ENCODE measurements around the gene BMP7. TPM values are rescaled to one million over a fixed set of nuclear protein-coding genes. Genes with fewer than 3 reads are reported as not detected.

Gene BMP7
- polyA plus RNA-seq, 3 donors: 73.3 to 102 (median 94.0) TPM

- no peak for DNase-seq (ENCODE audit: extremely low read depth in 1 of 11, low read depth in 9 of 11, low spot score in 4 of 11)
Observed at GRCh38 chr20:57188576-57189079, 77.8 kb downstream of the BMP7 start.

- no peak for DNase-seq (ENCODE audit: extremely low read depth in 1 of 11, low read depth in 9 of 11, low spot score in 4 of 11)
Observed at GRCh38 chr20:57188056-57188455, 78.4 kb downstream of the BMP7 start.

GRCh38 chr20:57187068-57187634, 79.3 kb downstream of the BMP7 start:
- DNase-seq (ENCODE audit: extremely low read depth in 1 of 11, low read depth in 9 of 11, low spot score in 4 of 11): no peak

- DNase-seq (ENCODE audit: extremely low read depth in 1 of 11, low read depth in 9 of 11, low spot score in 4 of 11): no peak
Observed at GRCh38 chr20:57186192-57186591, 80.2 kb downstream of the BMP7 start.

GRCh38 chr20:57185188-57185743, 81.2 kb downstream of the BMP7 start:
- DNase-seq (ENCODE audit: extremely low read depth in 1 of 11, low read depth in 9 of 11, low spot score in 4 of 11): no peak

- DNase-seq (ENCODE audit: extremely low read depth in 1 of 11, low read depth in 9 of 11, low spot score in 4 of 11): no peak
Observed at GRCh38 chr20:57183457-57184009, 82.9 kb downstream of the BMP7 start.

GRCh38 chr20:57181639-57182038, 84.8 kb downstream of the BMP7 start:
- no peak for DNase-seq (ENCODE audit: extremely low read depth in 1 of 11, low read depth in 9 of 11, low spot score in 4 of 11)

GRCh38 chr20:57180954-57181353, 85.5 kb downstream of the BMP7 start:
- no peak for DNase-seq (ENCODE audit: extremely low read depth in 1 of 11, low read depth in 9 of 11, low spot score in 4 of 11)

GRCh38 chr20:57180387-57180786, 86.1 kb downstream of the BMP7 start:
- no peak for DNase-seq (ENCODE audit: extremely low read depth in 1 of 11, low read depth in 9 of 11, low spot score in 4 of 11)

- no peak for DNase-seq (ENCODE audit: extremely low read depth in 1 of 11, low read depth in 9 of 11, low spot score in 4 of 11)
Observed at GRCh38 chr20:57179265-57179664, 87.2 kb downstream of the BMP7 start.

GRCh38 chr20:57178582-57179111, 87.8 kb downstream of the BMP7 start:
- no peak for DNase-seq (ENCODE audit: extremely low read depth in 1 of 11, low read depth in 9 of 11, low spot score in 4 of 11)

- no peak for DNase-seq (ENCODE audit: extremely low read depth in 1 of 11, low read depth in 9 of 11, low spot score in 4 of 11)
Observed at GRCh38 chr20:57177636-57178280, 88.7 kb downstream of the BMP7 start.

- DNase-seq (ENCODE audit: extremely low read depth in 1 of 11, low read depth in 9 of 11, low spot score in 4 of 11): no peak
Observed at GRCh38 chr20:57176842-57177241, 89.6 kb downstream of the BMP7 start.

GRCh38 chr20:57175397-57176010, 90.9 kb downstream of the BMP7 start:
- no peak for DNase-seq (ENCODE audit: extremely low read depth in 1 of 11, low read depth in 9 of 11, low spot score in 4 of 11)

GRCh38 chr20:57174737-57175136, 91.7 kb downstream of the BMP7 start:
- no peak for DNase-seq (ENCODE audit: extremely low read depth in 1 of 11, low read depth in 9 of 11, low spot score in 4 of 11)

- DNase-seq (ENCODE audit: extremely low read depth in 1 of 11, low read depth in 9 of 11, low spot score in 4 of 11): no peak
Observed at GRCh38 chr20:57173986-57174385, 92.5 kb downstream of the BMP7 start.

- DNase-seq (ENCODE audit: extremely low read depth in 1 of 11, low read depth in 9 of 11, low spot score in 4 of 11): no peak
Observed at GRCh38 chr20:57173041-57173440, 93.4 kb downstream of the BMP7 start.

- no peak for DNase-seq (ENCODE audit: extremely low read depth in 1 of 11, low read depth in 9 of 11, low spot score in 4 of 11)
Observed at GRCh38 chr20:57170343-57170742, 96.1 kb downstream of the BMP7 start.

GRCh38 chr20:57169162-57169561, 97.3 kb downstream of the BMP7 start:
- no peak for DNase-seq (ENCODE audit: extremely low read depth in 1 of 11, low read depth in 9 of 11, low spot score in 4 of 11)

Measured in renal cortex interstitium (tissue), 11 donors.